NCI-H226 (cell line): Measurements from ENCODE around the gene KRTAP4-11.
"Not testable (repeated sequence)": the region's sequence is repeated elsewhere in the genome, so short reads cannot be mapped to it uniquely, and the experiment has no call there.

Experiments
- DNase-seq: peaks from one replicate; pipeline ENCODE4 v3.0.0-alpha.2; 2015

KRTAP4-11 gene

GRCh38 chr17:41083427-41083826, 34.7 kb downstream of the KRTAP4-11 start:
- DNase-seq: not testable (repeated sequence)

GRCh38 chr17:41082626-41083025, 35.5 kb downstream of the KRTAP4-11 start:
- peak; percentile 78 for DNase-seq

GRCh38 chr17:41076788-41077187, 41.4 kb downstream of the KRTAP4-11 start:
- DNase-seq: no peak

- no peak for DNase-seq
These were observed 44.5 kb downstream of the KRTAP4-11 start for GRCh38 chr17:41073676-41074075.

- no peak for DNase-seq
These were observed 46.4 kb downstream of the KRTAP4-11 start for GRCh38 chr17:41071606-41072360.

- DNase-seq: no peak
These were observed 49.1 kb downstream of the KRTAP4-11 start for GRCh38 chr17:41069031-41069430.

- DNase-seq: no peak
These were observed 50.9 kb downstream of the KRTAP4-11 start for GRCh38 chr17:41067281-41067680.
